ENCODE measurements around the gene CDC20B. TPM values are rescaled to one million over a fixed set of nuclear protein-coding genes. Genes with fewer than 3 reads are reported as not detected.
"Not testable (repeated sequence)": the region's sequence is repeated elsewhere in the genome, so short reads cannot be mapped to it uniquely, and the experiment has no call there.

CDC20B gene
- total and polyA plus RNA-seq, 2 of the 8 experiments (the other 6 are each of a cell fraction or from before 2014, with no cell fraction given), result 0.06 TPM; not detected in 1

GRCh38 chr5:55101148-55101547 lies 71.8 kb downstream of the CDC20B start:
- H3K4me2 ChIP-seq (ENCODE audit: insufficient read depth in 1 of 2, low read depth in 2 of 2, low read length in 2 of 2); FAIRE-seq; H3K23ac ChIP-seq (ENCODE audit: insufficient read length); H3K23me2 ChIP-seq (ENCODE audit: low read depth, low read length); H3K79me2 ChIP-seq (ENCODE audit: control insufficient read depth in 1 of 2, insufficient read depth in 2 of 2, low read length in 2 of 2); H3K9me3 ChIP-seq (ENCODE audit: insufficient read depth in 2 of 2, low read depth in 1 of 2, low read length in 1 of 2); H2AFZ ChIP-seq (ENCODE audit: low read length); H3K56ac ChIP-seq (replicated peaks; ENCODE audit: insufficient read length, low read depth, low read length); H3K9ac ChIP-seq (replicated peaks in 1 of 4; ENCODE audit: extremely low read depth in 1 of 4, low read depth in 3 of 4, low read length in 3 of 4); H3K4me1 ChIP-seq (replicated peaks in 1 of 4; ENCODE audit: control insufficient read depth in 3 of 4, insufficient read depth in 4 of 4, low read length in 3 of 4); H3K14ac ChIP-seq (ENCODE audit: insufficient read length); H3K18ac ChIP-seq (ENCODE audit: extremely low read depth, low read length); H2BK120ac ChIP-seq (replicated peaks; ENCODE audit: low read depth, low read length); H3K4ac ChIP-seq (replicated peaks; ENCODE audit: insufficient read length, low read depth, low read length); H2BK5ac ChIP-seq (ENCODE audit: low read depth, low read length); H2BK20ac ChIP-seq (ENCODE audit: low read length); H2BK15ac ChIP-seq (ENCODE audit: low read length); H3K79me1 ChIP-seq (ENCODE audit: low read depth, low read length); H3K27ac ChIP-seq (ENCODE audit: low read depth, low read length); H4K5ac ChIP-seq (ENCODE audit: insufficient read length, low read depth, low read length); H4K20me1 ChIP-seq (replicated peaks in 1 of 2; ENCODE audit: control insufficient read depth in 1 of 2, insufficient read depth in 2 of 2, low read length in 2 of 2); POLR2A ChIA-PET (ENCODE audit: partially characterized antibody); H2AK5ac ChIP-seq (ENCODE audit: low read depth, low read length); H4K91ac ChIP-seq (replicated peaks; ENCODE audit: insufficient read length, low read length); H3K4me3 ChIP-seq (ENCODE audit: extremely low read depth in 1 of 4, insufficient read depth in 2 of 4, low read depth in 3 of 4, low read length in 4 of 4); H3K27me3 ChIP-seq (replicated peaks in 1 of 4; ENCODE audit: control insufficient read depth in 3 of 4, extremely low read depth in 1 of 4, insufficient read depth in 3 of 4, low read length in 3 of 4); DNase-seq (ENCODE audit: low read depth in 1 of 2, low spot score in 2 of 2); H2BK12ac ChIP-seq (ENCODE audit: low read depth, low read length); H4K8ac ChIP-seq (ENCODE audit: extremely low read depth, insufficient read depth, low read length); H3K36me3 ChIP-seq (ENCODE audit: control insufficient read depth in 2 of 4, insufficient read depth in 4 of 4, low read length in 3 of 4): not testable (repeated sequence)
- CTCF ChIA-PET (ENCODE audit: partially characterized antibody), result interaction anchor here (1.8 kb wide), 1 partner anchor 142 kb away, joined by 6 read pairs; no protein-coding TSS in a partner anchor

Measured in H1 (cell line).